HepG2 (cell line): Measurements from ENCODE around the gene NDUFB11. TPM values are rescaled to one million over a fixed set of nuclear protein-coding genes. Genes with fewer than 3 reads are reported as not detected.

Experiments used
- ARID4A ChIP-seq: sonication (generic); formaldehyde crosslinking; IDR thresholded peaks from 2 replicates; pipeline ENCODE4 v1.5.0; 2020; ENCODE audit warnings: mild to moderate bottlenecking, missing genetic modification reagents, borderline replicate concordance
- BCL6 ChIP-seq: IDR thresholded peaks from 2 replicates; pipeline ENCODE4 v1.6.1; 2016; ENCODE audit warnings: missing genetic modification reagents, missing compliant biosample characterization
- SMAD1 ChIP-seq: sonication (generic); formaldehyde crosslinking; IDR thresholded peaks from 2 replicates; pipeline ENCODE4 v1.4.0; 2020; ENCODE audit warnings: missing genetic modification reagents, low read depth, mild to moderate bottlenecking, borderline replicate concordance
- SNAPC4 ChIP-seq: sonication (generic); formaldehyde crosslinking; IDR thresholded peaks from 2 replicates; pipeline ENCODE4 v1.4.0; 2020; ENCODE audit warnings: mild to moderate bottlenecking, missing genetic modification reagents
- SP2 ChIP-seq: sonication (generic); formaldehyde crosslinking; IDR thresholded peaks from 2 replicates; pipeline ENCODE4 v1.5.1; 2020; ENCODE audit warnings: mild to moderate bottlenecking, missing genetic modification reagents
- SRSF1 ChIP-seq: fragments of 200-400 bp; formaldehyde crosslinking; optimal IDR thresholded peaks from 2 replicates; pipeline ENCODE3; 2017; ENCODE audit warnings: mild to moderate bottlenecking, low read depth, low read length, moderate library complexity
- TBP ChIP-seq: sonication (generic); formaldehyde crosslinking; IDR thresholded peaks from 2 replicates; pipeline ENCODE4 v1.5.0; 2020; ENCODE audit warnings: missing genetic modification reagents
- TERF1 ChIP-seq: sonication (generic); formaldehyde crosslinking; IDR thresholded peaks from 2 replicates; pipeline ENCODE4 v1.8.0; 2022; ENCODE audit warnings: mild to moderate bottlenecking, missing genetic modification reagents, moderate library complexity
- ZBTB8A ChIP-seq: sonication (generic); formaldehyde crosslinking; IDR thresholded peaks from 2 replicates; pipeline ENCODE4 v1.4.0; 2020; ENCODE audit warnings: mild to moderate bottlenecking, low read depth, missing genetic modification reagents, borderline replicate concordance
- ZFP91 ChIP-seq: sonication (generic); formaldehyde crosslinking; IDR thresholded peaks from 2 replicates; pipeline ENCODE4 v1.9.0; 2022; ENCODE audit warnings: missing genetic modification reagents, mild to moderate bottlenecking, borderline replicate concordance
- ZNF263 ChIP-seq: sonication (generic); formaldehyde crosslinking; IDR thresholded peaks from 2 replicates; pipeline ENCODE4 v1.4.0; 2020; ENCODE audit warnings: missing genetic modification reagents
- ZNF430 ChIP-seq: sonication (generic); formaldehyde crosslinking; IDR thresholded peaks from 2 replicates; pipeline ENCODE4 v1.9.0; 2021; ENCODE audit warnings: mild to moderate bottlenecking, missing genetic modification reagents
- ZNF432 ChIP-seq: sonication (generic); formaldehyde crosslinking; IDR thresholded peaks from 2 replicates; pipeline ENCODE4 v1.5.0; 2020; ENCODE audit warnings: missing genetic modification reagents, mild to moderate bottlenecking, borderline replicate concordance
- ZNF703 ChIP-seq: sonication (generic); formaldehyde crosslinking; IDR thresholded peaks from 2 replicates; pipeline ENCODE4 v1.5.1; 2020; ENCODE audit warnings: missing genetic modification reagents, mild to moderate bottlenecking, moderate library complexity, borderline replicate concordance
- polyA plus RNA-seq, 8 experiments: library from polyadenylated mRNA; depleted of rRNA in 3 of 8; stranded (reverse) in 7 of 8; unstranded in 1 of 8; fragments of >200 nt; fragmentation: Illumina TruSeq in 4 of 8; extraction: Trizol in 4 of 8; gene quantifications; 2 replicates each; pipeline versions ENCODE4 v1.2.1 to v1.2.3, GENCODE V29; 2011 to 2016; ENCODE audit warnings: low read depth in 4 of 8, missing spikeins in 1 of 8, mixed read lengths in 1 of 8; ENCODE audit not compliant: insufficient read depth in 1 of 8
- total RNA-seq, 5 experiments: library from RNA; depleted of rRNA; stranded (reverse); fragments of >200 nt; fragmentation: Illumina TruSeq; extraction: Trizol; gene quantifications; 2 replicates each; pipeline ENCODE4 v1.2.3, GENCODE V29; 2016; ENCODE audit warnings: low read depth in 1 of 5

The NDUFB11 gene
- total and polyA plus RNA-seq, 2 of the 13 experiments (the other 11 are each of a cell fraction or from before 2014, with no cell fraction given): 46.6 to 100 TPM

GRCh38 chrX:47144626-47145394 is at the start of gene NDUFB11, which contains the start of gene RBM10 (continued):
- peak; percentile 22 for TF ChIP-seq SRSF1
- TF ChIP-seq ZNF430 (CRISPR knock-in tag): no peak
- peak; percentile 59; the same call in 1 of the 2 replicates for TF ChIP-seq ZFP91 (CRISPR knock-in tag)
- no peak for TF ChIP-seq SNAPC4 (CRISPR knock-in tag)
- peak; percentile 75 for TF ChIP-seq SP2 (CRISPR knock-in tag)
- no peak for TF ChIP-seq TBP (CRISPR knock-in tag)
- no peak for TF ChIP-seq BCL6 (CRISPR knock-in tag)
- TF ChIP-seq ARID4A (CRISPR knock-in tag): peak; percentile 64; the same call in 1 of the 2 replicates
- TF ChIP-seq ZNF703 (CRISPR knock-in tag): no peak
- TF ChIP-seq ZNF432: no peak
- no peak for TF ChIP-seq ZNF263 (CRISPR knock-in tag)
- no peak for TF ChIP-seq SMAD1
- TF ChIP-seq TERF1 (CRISPR knock-in tag): no peak
- TF ChIP-seq ZBTB8A (CRISPR knock-in tag): no peak
